Measurements from ENCODE around the gene CENPN. TPM values are rescaled to one million over a fixed set of nuclear protein-coding genes. Genes with fewer than 3 reads are reported as not detected.

The CENPN gene
- total RNA-seq, 4 donors from 2014 or later, result 1.8 to 8.1 (median 4.2) TPM

- no peaks in the 10 kb centered on the region for H3K36me3 ChIP-seq
- WGBS, 2 donors, result 94 to 98% methylated on average over 2 of the region's 2 CpGs
- TF ChIP-seq CTCF (IDR thresholded peaks at IDR 0.05), result no peak
- no peak for TF ChIP-seq EP300 (IDR thresholded peaks at IDR 0.05)
- no peak for TF ChIP-seq POLR2A (IDR thresholded peaks at IDR 0.05)
- H3K4me3 ChIP-seq, result no peak overlapping the region
- no peaks in the 10 kb centered on the region for H3K27me3 ChIP-seq
- DNase-seq (ENCODE audit: low spot score in 2 of 2), result no peak
- no peaks in the 10 kb centered on the region for H3K4me1 ChIP-seq
- no peaks in the 10 kb centered on the region for H3K9me3 ChIP-seq
- no peak overlapping the region for H3K27ac ChIP-seq
Measured at GRCh38 chr16:80990978-80991377, 16.0 kb upstream of the CENPN start.

- no peaks in the 10 kb centered on the region for H3K9me3 ChIP-seq
- peaks cover 0 to 3% (median 0%) of the 10 kb centered on the region in 4 donors for H3K4me1 ChIP-seq
- H3K27me3 ChIP-seq, result no peaks in the 10 kb centered on the region
- no peak overlapping the region for H3K27ac ChIP-seq
- TF ChIP-seq EP300 (IDR thresholded peaks at IDR 0.05) (no peak), POLR2A (IDR thresholded peaks at IDR 0.05) (no peak), CTCF (IDR thresholded peaks at IDR 0.05) (no peak)
- 63 to 64% methylated on average over 6 of the region's 6 CpGs for WGBS, 2 donors
- H3K36me3 ChIP-seq, result no peaks in the 10 kb centered on the region
- H3K4me3 ChIP-seq, result no peak overlapping the region
- DNase-seq (ENCODE audit: low spot score in 2 of 2), result no peak
Measured at GRCh38 chr16:80991792-80992430, 15.1 kb upstream of the CENPN start.

GRCh38 chr16:80992676-80993293 is 14.2 kb upstream of the CENPN start:
- H3K27ac ChIP-seq, result peak overlapping the region in 2 of 4 donors; percentile 41 to 77
- no peak for DNase-seq (ENCODE audit: low spot score in 2 of 2)

GRCh38 chr16:80993307-80993706 is 13.7 kb upstream of the CENPN start:
- DNase-seq (ENCODE audit: low spot score in 2 of 2), result no peak
- Histone ChIP-seq H3K36me3 (no peaks in the 10 kb centered on the region), H3K27ac (peak overlapping the region in 2 of 4 donors; percentile 41 to 77), H3K9me3 (no peaks in the 10 kb centered on the region), H3K4me3 (no peak overlapping the region), H3K27me3 (no peaks in the 10 kb centered on the region), H3K4me1 (peaks cover 0 to 12% (median 2%) of the 10 kb centered on the region in 4 donors)
- TF ChIP-seq POLR2A (IDR thresholded peaks at IDR 0.05) (no peak), EP300 (IDR thresholded peaks at IDR 0.05) (no peak), CTCF (IDR thresholded peaks at IDR 0.05) (no peak)
- 49 to 54% methylated on average over 6 of the region's 6 CpGs for WGBS, 2 donors

More at GRCh38 chr16:80992676-80993293, 14.2 kb upstream of the CENPN start:
- no peaks in the 10 kb centered on the region for H3K9me3 ChIP-seq
- H3K4me3 ChIP-seq, result no peak overlapping the region
- H3K4me1 ChIP-seq, result peaks cover 0 to 12% (median 1%) of the 10 kb centered on the region in 4 donors
- H3K27me3 ChIP-seq, result no peaks in the 10 kb centered on the region
- TF ChIP-seq POLR2A (IDR thresholded peaks at IDR 0.05), result no peak
- no peak for TF ChIP-seq EP300 (IDR thresholded peaks at IDR 0.05)
- no peak for TF ChIP-seq CTCF (IDR thresholded peaks at IDR 0.05)
- no peaks in the 10 kb centered on the region for H3K36me3 ChIP-seq
- 47 to 53% methylated on average over 3 of the region's 3 CpGs for WGBS, 2 donors

- TF ChIP-seq CTCF (IDR thresholded peaks at IDR 0.05) (no peak), POLR2A (IDR thresholded peaks at IDR 0.05) (no peak), EP300 (IDR thresholded peaks at IDR 0.05) (no peak)
- no peaks in the 10 kb centered on the region for H3K9me3 ChIP-seq
- peak overlapping the region in 2 of 4 donors; percentile 41 to 77 for H3K27ac ChIP-seq
- no peak overlapping the region for H3K4me3 ChIP-seq
- H3K27me3 ChIP-seq, result no peaks in the 10 kb centered on the region
- DNase-seq (ENCODE audit: low spot score in 2 of 2), result no peak
- H3K36me3 ChIP-seq, result no peaks in the 10 kb centered on the region
- peaks cover 0 to 12% (median 2%) of the 10 kb centered on the region in 4 donors for H3K4me1 ChIP-seq
Measured at GRCh38 chr16:80993834-80994233, 13.2 kb upstream of the CENPN start.

Data from tibial nerve (tissue), 4 donors.